ES-I3 (cell line): ENCODE data around the gene PNPT1.
A peak's percentile ranks its signal among the peaks of the same experiment; 100 is the strongest.
"Not testable (repeated sequence)": the region's sequence is repeated elsewhere in the genome, so short reads cannot be mapped to it uniquely, and the experiment has no call there.

Source experiments
- H3K36me3 ChIP-seq: 2 replicates; pipeline ENCODE4 v1.6.1; 2013; ENCODE audit warnings: mild to moderate bottlenecking, low read length, control low read depth, moderate library complexity; ENCODE audit not compliant: insufficient read depth
- H3K4me1 ChIP-seq: 2 replicates; pipeline ENCODE4 v1.6.1; 2013; ENCODE audit warnings: mild to moderate bottlenecking, control low read depth, low read length; ENCODE audit not compliant: insufficient read depth
- H3K9ac ChIP-seq: 2 replicates; pipeline ENCODE4 v1.6.1; 2013; ENCODE audit warnings: low read depth, mild to moderate bottlenecking, low read length, moderate library complexity
- H3K9me3 ChIP-seq: 2 replicates; pipeline ENCODE4 v1.6.1; 2013; ENCODE audit warnings: mild to moderate bottlenecking, low read length, moderate library complexity; ENCODE audit not compliant: control insufficient read depth, insufficient read depth

Gene PNPT1

GRCh38 chr2:55712477-55713060, 18.9 kb upstream of the PNPT1 start:
- Histone ChIP-seq H3K9me3 (no peaks in the 10 kb centered on the region), H3K36me3 (no peaks in the 10 kb centered on the region), H3K4me1 (0 out of 2 replicates have a peak, but pooled peaks cover 7% of the 10 kb centered on the region), H3K9ac (no peak overlapping the region)

GRCh38 chr2:55710025-55710424, 16.4 kb upstream of the PNPT1 start:
- no peaks in the 10 kb centered on the region for H3K36me3 ChIP-seq
- 0 out of 2 replicates have a peak, but pooled peaks cover 7% of the 10 kb centered on the region for H3K4me1 ChIP-seq
- H3K9ac ChIP-seq = no peak overlapping the region
- no peaks in the 10 kb centered on the region for H3K9me3 ChIP-seq

- Histone ChIP-seq H3K36me3 (no peaks in the 10 kb centered on the region), H3K9me3 (no peaks in the 10 kb centered on the region), H3K9ac (no peak overlapping the region), H3K4me1 (0 out of 2 replicates have a peak, but pooled peaks cover 6% of the 10 kb centered on the region)
Observed at GRCh38 chr2:55707751-55708150, 14.1 kb upstream of the PNPT1 start.

DNA sequence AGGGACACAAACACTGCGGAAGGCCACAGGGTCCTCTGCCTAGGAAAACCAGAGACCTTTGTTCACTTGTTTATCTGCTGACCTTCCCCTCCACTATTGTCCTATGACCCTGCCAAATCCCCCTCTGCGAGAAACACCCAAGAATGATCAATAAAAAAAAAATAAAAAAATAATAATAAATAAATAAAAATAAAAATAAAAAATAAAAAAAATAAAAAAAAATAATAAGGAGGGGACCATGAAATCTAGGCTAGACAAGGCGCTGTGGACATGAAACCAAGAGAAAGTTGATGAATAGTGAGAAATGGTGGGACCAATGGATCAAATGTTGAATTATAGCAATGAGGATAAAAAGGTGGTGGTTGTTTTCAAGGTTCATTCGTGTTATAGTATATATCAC, 12.6 kb upstream of the PNPT1 start:
- not testable (repeated sequence) for H3K36me3 ChIP-seq, H3K9me3 ChIP-seq, H3K4me1 ChIP-seq, H3K9ac ChIP-seq

DNA sequence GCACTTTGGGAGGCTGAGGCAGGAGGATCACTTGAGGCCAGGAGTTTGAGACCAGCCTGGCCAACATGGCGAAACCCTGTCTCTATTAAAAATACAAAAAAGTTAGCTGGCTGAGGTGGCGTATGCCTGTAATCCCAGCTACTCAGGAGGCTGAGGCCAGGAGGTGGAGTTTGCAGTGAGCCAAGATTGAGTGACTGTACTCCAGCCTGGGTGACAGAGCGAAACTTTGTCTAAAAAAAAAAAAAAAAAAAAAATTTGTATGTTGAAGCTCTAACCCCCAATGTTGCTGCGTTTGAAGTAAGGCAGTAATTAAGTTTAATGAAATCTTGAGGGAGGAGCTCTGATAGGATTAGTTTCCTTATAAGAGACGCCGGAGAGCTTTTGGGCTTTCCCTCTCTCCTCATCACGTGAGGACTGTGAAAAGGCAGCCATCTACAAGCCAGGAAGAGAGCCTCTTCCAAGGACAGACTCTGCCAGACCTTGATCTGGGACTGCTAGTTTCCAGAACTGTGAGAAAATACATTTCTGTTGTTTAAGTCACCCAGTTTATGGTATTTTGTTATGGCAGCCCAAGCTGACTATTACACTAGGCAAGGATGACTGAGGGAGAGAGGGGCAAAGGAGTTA, 11.5 kb upstream of the PNPT1 start:
- Histone ChIP-seq H3K4me1 (no peaks in the 10 kb centered on the region), H3K9ac (no peak overlapping the region), H3K36me3 (no peaks in the 10 kb centered on the region), H3K9me3 (no peaks in the 10 kb centered on the region)

GRCh38 chr2:55703350-55703749, 9.7 kb upstream of the PNPT1 start:
- Histone ChIP-seq H3K4me1 (no peaks in the 10 kb centered on the region), H3K9ac (no peak overlapping the region), H3K36me3 (no peaks in the 10 kb centered on the region), H3K9me3 (no peaks in the 10 kb centered on the region)

DNA sequence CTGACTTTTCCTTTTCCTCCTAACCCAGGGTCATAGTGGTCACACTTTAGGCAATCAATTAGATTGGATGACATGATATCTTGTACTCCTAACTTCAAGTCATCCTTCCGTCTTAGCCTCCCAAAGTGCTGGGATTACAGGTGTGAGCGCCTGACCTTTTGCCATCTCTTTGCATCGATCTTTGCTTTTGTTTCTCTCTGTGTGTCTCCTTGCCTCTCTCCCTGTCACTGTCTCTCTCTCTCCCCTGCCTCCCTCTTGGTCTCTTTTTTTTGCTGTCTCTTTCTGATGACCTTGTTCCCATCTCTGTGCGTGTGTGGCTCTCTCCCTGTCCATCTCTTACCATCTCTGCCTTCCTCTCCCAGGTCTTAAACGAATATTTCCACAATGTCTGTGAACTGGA, 904 bp downstream of the PNPT1 start:
- H3K4me1 ChIP-seq, H3K9me3 ChIP-seq, H3K36me3 ChIP-seq: not testable (repeated sequence)
- peak overlapping the region; percentile 70 for H3K9ac ChIP-seq

GRCh38 chr2:55672630-55673029, 21.0 kb downstream of the PNPT1 start:
- Histone ChIP-seq H3K9me3 (no peaks in the 10 kb centered on the region), H3K36me3 (no peaks in the 10 kb centered on the region), H3K9ac (no peak overlapping the region), H3K4me1 (no peaks in the 10 kb centered on the region)

- Histone ChIP-seq H3K4me1 (no peaks in the 10 kb centered on the region), H3K9ac (no peak overlapping the region), H3K9me3 (no peaks in the 10 kb centered on the region), H3K36me3 (no peaks in the 10 kb centered on the region; the same call in 1 of the 2 replicates)
Observed at GRCh38 chr2:55668956-55669355, 24.7 kb downstream of the PNPT1 start.

- H3K9me3 ChIP-seq = no peaks in the 10 kb centered on the region
- H3K9ac ChIP-seq = no peak overlapping the region
- peaks cover 16% of the 10 kb centered on the region for H3K36me3 ChIP-seq
- no peaks in the 10 kb centered on the region for H3K4me1 ChIP-seq
Observed at GRCh38 chr2:55653255-55653654, 40.4 kb downstream of the PNPT1 start.

DNA sequence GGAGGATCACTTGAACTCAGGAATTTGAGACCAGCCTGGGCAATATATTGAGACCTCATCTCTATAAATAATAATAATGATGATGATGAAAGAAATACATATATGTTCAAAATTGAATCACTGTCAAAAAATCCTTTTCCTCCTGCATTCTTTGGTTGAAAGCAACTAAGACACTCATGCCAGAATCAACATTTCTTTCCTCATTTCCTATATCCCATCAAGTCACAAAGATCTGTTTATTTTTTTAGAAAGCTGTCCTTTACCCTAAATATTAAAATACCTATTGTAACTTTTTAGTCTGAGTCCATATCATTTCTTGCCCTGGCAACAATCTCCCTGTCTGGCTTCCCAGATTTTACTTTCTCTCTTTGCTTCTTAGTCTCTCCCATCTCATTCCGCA, 44.4 kb downstream of the PNPT1 start:
- no peaks in the 10 kb centered on the region for H3K4me1 ChIP-seq
- no peak overlapping the region for H3K9ac ChIP-seq
- peaks cover 13% of the 10 kb centered on the region for H3K36me3 ChIP-seq
- no peaks in the 10 kb centered on the region for H3K9me3 ChIP-seq

GRCh38 chr2:55636831-55637230, 56.8 kb downstream of the PNPT1 start:
- no peaks in the 10 kb centered on the region for H3K4me1 ChIP-seq
- H3K9ac ChIP-seq = no peak overlapping the region
- H3K9me3 ChIP-seq = no peaks in the 10 kb centered on the region
- H3K36me3 ChIP-seq = peaks cover 27% of the 10 kb centered on the region

DNA sequence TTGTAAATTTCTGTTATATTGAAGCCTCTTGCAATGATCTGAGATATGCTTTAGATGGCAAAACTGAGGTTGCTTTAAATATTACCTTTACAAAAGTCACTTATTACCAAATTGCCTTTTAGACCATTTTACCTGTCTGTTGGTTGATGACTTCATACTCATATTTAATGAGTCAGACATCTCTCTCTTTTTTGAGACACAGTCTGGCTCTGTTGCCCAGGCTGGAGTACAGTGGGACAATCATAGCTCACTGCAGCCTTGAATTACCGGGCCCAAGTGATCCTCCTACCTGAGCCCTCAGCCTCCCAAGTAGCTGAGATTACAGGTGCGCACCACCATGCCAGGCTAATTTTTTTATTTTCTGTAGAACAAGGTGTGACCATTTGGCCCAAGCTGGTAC, 64.7 kb downstream of the PNPT1 start:
- Histone ChIP-seq H3K9me3 (no peaks in the 10 kb centered on the region), H3K9ac (no peak overlapping the region)

GRCh38 chr2:55627915-55628314, 65.7 kb downstream of the PNPT1 start:
- H3K4me1 ChIP-seq = no peaks in the 10 kb centered on the region
- no peaks in the 10 kb centered on the region for H3K36me3 ChIP-seq
- no peak overlapping the region for H3K9ac ChIP-seq
- H3K9me3 ChIP-seq = no peaks in the 10 kb centered on the region

More for the DNA sequence above, 64.7 kb downstream of the PNPT1 start:
- Histone ChIP-seq H3K36me3 (peaks cover 3% of the 10 kb centered on the region; the same call in 1 of the 2 replicates), H3K4me1 (no peaks in the 10 kb centered on the region)

GRCh38 chr2:55621802-55622201, 71.8 kb downstream of the PNPT1 start:
- H3K4me1 ChIP-seq = no peaks in the 10 kb centered on the region
- no peak overlapping the region for H3K9ac ChIP-seq
- no peaks in the 10 kb centered on the region for H3K36me3 ChIP-seq
- no peaks in the 10 kb centered on the region for H3K9me3 ChIP-seq
